Measurements from ENCODE around the gene CHI3L1. TPM values are rescaled to one million over a fixed set of nuclear protein-coding genes. Genes with fewer than 3 reads are reported as not detected.

The CHI3L1 gene
- polyA plus RNA-seq, 1 donor: 1.7 TPM

GRCh38 chr1:203180611-203181330 lies 5.7 kb downstream of the CHI3L1 start:
- DNase-seq: no peak

GRCh38 chr1:203179667-203180005 lies 6.9 kb downstream of the CHI3L1 start:
- DNase-seq: no peak

GRCh38 chr1:203178821-203179666 lies 7.5 kb downstream of the CHI3L1 start:
- DNase-seq: no peak

GRCh38 chr1:203178083-203178482 lies 8.4 kb downstream of the CHI3L1 start:
- no peak for DNase-seq

DNA sequence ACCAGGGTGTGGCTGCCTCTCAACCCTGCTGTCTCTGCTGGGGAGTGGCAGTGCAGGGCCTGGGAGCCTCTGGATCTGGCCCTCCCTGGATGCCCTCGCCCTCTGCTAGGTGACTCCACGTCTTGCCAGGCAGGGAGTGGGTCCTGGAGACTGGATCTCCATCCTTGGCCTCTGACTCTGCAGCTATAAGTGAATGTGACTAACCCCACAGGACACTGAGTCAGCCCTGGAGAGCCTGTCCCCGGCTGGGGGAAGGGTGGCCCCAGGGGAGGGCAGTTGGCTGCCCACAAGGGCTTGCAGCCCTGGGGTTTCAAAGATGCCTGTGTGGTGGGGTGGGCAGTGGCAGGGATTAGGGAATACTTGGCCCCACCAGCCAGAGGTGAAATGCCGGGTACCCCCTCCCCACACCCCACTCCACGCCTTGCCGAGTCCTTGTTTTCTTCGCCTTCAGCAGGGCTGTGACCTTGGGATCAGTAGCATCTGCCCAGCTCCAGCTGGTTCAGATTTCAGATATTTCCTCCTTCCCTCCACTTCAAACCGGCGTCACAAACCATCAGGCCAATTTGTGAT lies 8.9 kb downstream of the CHI3L1 start:
- no peak for DNase-seq

GRCh38 chr1:203177036-203177405 lies 9.5 kb downstream of the CHI3L1 start:
- no peak for DNase-seq

DNA sequence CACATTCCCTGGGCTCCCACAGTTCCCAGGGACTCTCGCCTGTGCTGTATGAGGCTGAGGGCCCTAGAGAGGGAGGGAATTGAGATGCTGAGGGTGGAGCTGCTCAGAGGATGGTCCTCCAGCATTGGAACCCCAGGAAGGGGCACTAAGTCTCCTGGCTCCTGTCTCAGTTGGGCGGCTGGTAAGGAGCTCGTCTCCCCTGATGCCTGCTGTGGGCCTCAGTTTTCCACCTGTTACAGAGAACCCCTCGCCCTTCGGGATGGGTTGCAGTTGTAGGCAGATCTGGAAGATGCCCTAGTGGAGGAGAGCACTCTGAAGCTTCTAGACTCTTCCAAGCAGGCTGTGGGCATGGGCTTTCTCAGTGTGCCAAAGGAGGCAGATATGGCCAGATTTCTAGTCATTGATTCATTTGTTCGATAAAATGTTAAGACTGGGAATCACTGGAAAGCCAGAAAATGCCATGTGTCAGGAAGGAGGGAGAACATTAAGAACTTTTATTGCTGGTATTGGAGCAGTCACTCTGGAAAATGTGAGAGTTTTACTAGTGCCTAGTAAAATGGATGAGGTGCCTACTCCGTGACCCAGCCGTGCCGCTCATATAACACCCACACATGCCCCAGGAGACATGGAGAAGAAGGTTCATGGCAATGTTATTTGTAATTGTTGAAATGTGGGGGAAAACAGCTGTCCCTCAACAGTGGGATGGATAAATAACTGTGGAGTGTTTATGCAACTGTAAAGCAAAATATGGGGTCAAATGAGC lies 10.1 kb downstream of the CHI3L1 start:
- no peak for DNase-seq

DNA sequence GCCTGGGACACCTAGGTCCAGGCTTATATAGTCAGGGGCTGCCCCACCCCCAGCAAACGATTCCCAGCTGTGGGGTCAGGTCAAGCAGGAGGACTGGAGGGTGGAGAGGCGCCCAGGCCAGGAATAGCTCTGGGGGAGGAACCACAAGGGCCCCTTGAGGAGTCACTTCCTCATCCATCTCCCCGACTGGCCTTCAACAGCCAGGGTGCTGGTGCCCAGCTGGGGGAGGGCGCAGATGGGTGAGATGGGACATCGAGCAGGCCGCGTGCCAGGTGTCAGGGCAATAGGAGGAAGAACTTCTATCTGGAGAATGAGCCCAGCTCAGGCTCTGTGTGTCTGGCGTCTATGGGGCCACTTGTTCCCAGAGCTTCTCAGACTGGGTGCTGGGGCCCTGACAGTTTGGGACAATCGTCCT lies 10.7 kb downstream of the CHI3L1 start:
- DNase-seq: no peak

- DNase-seq: no peak
Observed at GRCh38 chr1:203175237-203175826, 11.2 kb downstream of the CHI3L1 start, which contains the start of gene MYBPH. MYBPH (minus strand) TSS chr1:203175826; CDS start chr1:203175755, 71 bp downstream.

DNA sequence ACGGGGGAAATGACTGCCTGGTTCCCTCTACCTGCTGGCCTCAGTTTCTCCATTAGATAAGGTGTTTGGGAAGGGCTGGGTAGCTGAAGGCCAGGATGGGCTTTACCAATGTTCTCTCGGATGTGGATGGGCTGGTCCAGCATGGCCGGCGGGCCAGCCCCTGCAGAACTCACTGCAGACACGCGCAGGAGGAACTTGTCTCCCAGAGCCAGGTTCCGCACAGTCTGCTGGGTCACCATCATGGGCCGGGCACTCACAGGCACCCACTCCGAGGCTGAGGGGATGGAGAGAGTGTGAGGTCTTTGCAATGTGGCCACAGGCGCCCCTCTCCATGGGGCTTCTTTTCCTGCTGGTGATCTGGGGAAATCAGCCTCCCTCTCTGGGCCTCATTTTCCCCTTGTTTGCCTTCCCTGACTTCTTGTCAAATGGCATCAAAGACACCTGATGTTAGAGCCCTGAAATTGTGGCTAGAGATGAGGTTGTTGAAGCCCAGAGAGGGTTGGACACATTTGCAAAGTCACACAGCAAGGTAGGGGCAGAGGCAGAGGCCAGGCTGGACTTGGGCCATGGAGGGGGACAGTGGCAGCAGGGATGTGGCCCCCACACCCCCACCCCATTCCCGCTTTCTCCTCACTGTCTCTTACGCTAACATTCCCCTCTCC lies 12.0 kb downstream of the CHI3L1 start:
- no peak for DNase-seq

DNA sequence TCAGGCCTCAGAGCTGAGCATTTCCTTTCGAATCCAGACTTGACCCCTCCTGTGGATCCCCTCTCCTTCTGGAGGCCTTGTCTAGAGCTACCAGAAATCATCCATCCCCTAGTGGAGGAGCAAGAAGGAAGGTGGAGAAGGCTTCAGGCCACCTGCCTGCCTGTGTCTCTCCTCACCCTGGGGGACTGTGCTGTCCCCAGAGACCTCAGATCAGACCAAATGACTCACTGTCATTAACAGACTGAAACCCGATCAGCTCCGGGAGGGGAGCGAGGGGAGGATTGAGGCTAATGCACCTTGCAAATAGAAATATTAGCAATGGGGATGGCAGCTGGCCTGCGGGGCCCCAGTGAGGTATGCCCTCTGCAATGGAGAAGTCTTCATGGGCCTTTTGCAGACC lies 12.9 kb downstream of the CHI3L1 start:
- no peak for DNase-seq

DNA sequence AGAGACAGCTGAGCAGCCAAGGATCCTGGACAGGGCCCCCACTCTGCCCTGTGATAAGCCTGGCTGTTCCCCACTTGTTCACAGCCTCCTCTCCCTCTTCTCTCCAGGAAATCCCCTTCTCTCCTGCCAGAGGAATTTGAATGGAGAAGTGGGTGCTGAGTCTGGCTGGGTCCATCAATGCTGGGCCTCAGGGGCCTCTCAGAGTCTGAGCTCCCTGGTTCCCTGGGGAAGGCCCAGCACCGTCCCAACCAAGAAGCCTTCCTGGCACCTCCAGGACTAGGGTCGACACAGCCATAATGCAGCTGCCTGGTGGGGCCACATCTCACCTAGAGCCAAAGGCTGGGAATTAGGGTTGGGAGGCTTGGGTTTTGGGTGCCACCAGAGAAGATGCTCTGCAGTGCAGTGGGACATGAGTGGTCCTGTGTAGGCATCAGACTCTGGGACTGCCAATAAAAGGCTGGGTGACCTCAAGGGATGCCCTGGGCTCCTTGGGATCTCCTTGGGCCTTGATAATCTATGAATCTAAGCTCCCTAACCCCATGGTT lies 13.4 kb downstream of the CHI3L1 start:
- DNase-seq: no peak

DNA sequence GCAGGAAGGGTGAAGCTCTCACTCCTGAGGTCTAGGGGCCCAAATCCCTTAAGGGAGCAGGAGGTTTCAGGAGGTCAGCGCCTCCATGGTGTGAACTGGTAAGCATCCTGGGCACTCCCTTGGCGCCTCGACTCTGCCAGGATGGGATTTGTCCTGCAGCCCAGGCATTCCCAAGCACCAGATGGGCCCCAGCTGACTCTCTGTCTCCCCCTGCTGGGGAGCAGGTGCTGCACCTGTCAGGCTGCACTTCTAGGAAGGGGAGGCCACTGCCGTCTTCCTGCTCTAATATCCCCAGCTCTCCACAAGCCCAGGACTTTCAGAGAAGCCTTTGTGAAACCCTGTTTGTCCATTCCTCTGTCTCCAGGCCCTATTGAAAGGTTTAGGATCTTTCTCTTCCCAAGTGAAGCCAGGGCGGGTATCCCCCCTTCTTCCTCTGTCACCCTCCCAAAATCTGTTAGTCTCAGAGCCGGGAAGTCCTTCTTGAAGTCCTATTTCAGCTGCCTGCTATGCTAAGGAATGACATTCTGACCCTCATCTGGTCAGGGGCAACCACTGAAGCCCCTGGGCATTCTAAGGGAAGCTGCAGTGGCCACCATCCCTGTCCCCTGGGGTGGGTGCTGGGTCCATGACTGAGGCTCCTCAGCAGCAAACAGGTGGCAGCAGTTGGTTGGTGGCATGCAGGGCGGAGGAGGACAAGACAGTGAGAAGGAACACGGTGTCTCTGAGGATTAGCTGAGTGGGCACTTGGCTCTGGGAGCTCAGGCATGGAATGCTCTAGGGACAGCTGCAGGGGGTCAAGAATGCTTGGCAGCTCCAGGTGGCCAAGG lies 14.1 kb downstream of the CHI3L1 start:
- DNase-seq: peak; percentile 24

DNA sequence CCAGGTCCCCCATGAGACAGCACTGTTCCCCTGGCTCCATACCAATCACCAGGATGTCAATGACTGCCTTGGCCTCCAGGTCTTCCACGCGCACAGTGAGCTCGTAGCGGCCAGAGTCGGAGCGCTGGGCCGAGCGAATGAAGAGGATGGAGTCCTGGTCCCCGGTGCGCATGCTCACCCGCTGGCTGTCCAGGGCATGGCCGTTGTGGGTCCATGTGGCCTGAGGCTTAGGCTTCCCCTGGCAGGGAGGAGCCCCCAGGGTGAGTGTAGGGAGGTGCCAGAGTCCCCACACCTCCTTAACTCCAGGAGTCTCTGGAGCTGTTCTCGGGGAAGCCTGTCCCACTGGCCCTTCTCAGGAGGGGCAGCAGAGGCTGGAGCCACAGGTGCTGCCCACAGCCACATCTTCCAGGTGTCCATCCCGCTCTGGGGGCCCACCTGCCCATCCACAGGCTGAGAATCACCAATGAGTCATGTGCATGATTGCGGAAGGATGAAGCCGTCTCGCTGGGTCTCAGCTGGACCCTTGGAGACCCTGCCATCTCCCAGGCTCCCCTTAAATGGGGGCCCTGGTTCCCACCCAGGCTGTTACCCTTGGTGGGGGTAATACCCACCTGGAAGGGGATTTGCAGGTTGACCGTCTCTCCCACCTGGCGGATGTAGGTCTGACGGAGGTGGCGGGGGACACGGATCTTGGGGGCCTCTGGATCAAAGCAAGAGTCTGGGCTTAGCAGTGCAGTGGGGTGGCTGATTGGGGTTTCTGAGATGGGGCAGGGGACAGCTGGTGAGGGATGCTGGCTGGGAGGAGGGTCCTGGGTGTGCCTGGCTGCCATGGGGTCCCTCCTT lies 14.9 kb downstream of the CHI3L1 start:
- no peak for DNase-seq

- no peak for DNase-seq
Observed at GRCh38 chr1:203170625-203171330, 15.7 kb downstream of the CHI3L1 start.

GRCh38 chr1:203169770-203170520 lies 16.6 kb downstream of the CHI3L1 start:
- DNase-seq: no peak

GRCh38 chr1:203168991-203169390 lies 17.5 kb downstream of the CHI3L1 start:
- DNase-seq: no peak

DNA sequence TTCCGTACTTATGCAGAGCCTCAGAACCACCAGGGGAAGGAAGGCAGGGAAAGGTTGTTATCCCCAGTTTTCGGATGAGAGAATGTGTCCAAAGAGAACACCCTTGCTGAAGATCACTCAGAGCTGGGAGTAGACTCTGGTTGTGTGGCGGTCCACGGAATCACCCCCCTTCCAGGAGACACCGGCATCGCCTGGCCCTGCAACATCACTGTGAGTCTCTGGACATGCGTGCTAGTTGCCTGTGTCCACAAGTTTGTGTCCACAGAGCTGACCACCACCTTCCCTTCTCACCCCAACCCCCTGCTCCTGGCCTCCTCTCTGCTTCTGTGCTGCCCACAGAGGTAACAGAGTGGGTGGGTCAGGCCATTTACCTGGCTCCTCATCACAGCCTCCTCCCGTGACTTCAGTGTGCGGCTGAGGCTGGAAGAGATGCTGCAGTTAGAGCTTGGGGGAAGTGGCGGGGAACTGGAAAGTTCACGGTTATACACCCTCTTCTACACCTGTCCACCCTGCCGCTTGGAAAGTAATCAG lies 18.2 kb downstream of the CHI3L1 start:
- no peak for DNase-seq

Measured in hindlimb muscle (tissue), 1 donor.